22Rv1 (cell line): Measurements from ENCODE around the gene CTAGE1.

ENCODE experiments used
- CTCF ChIP-seq: fragments of 450-650 bp; IDR thresholded peaks from 2 replicates; pipeline ENCODE4 v1.5.1; 2017; ENCODE audit warnings: mild to moderate bottlenecking
- ZFX ChIP-seq: fragments of 450-650 bp; IDR thresholded peaks from 2 replicates; pipeline ENCODE4 v1.6.1; 2017; ENCODE audit warnings: antibody characterized with exemption, borderline replicate concordance

- no peak for TF ChIP-seq CTCF
- TF ChIP-seq ZFX = no peak
Measured at GRCh38 chr18:22387787-22388186, 29.9 kb downstream of the CTAGE1 start.
